ENCODE results near the gene ITPRID2.

- no peak for TF ChIP-seq CTCF (IDR thresholded peaks at IDR 0.05)
- no peak for TF ChIP-seq POLR2AphosphoS5 (IDR thresholded peaks at IDR 0.05)
Observed at GRCh38 chr2:181902625-181903024, 11.1 kb downstream of the ITPRID2 start.
